Skin epidermis (tissue), 12 donors: Measurements from ENCODE around the gene PKD1L1.
"Not testable (repeated sequence)": the region's sequence is repeated elsewhere in the genome, so short reads cannot be mapped to it uniquely, and the experiment has no call there.

Experiments
- H3K27ac ChIP-seq, 21 experiments: fragments of 200-600 bp; sonication (generic) in 11 of 21; one replicate each; pipeline ENCODE4 v1.5.0; 2020; ENCODE audit warnings: mild to moderate bottlenecking in 3 of 21, inconsistent platforms in 2 of 21, moderate library complexity in 2 of 21
- H3K4me3 ChIP-seq, 7 experiments: fragments of 200-600 bp; sonication (generic) in 2 of 7; one replicate each; pipeline ENCODE4 v1.5.0; 2020; ENCODE audit warnings: inconsistent platforms in 2 of 7, mild to moderate bottlenecking in 2 of 7, moderate library complexity in 1 of 7

The PKD1L1 gene

GRCh38 chr7:47759056-47759706 lies 189.1 kb downstream of the PKD1L1 start:
- Histone ChIP-seq H3K27ac (peak overlapping the region in 9 of 21 experiments; percentile 41 to 90 (median 80)), H3K4me3 (no peak overlapping the region)

- Histone ChIP-seq H3K4me3 (no peak overlapping the region), H3K27ac (peak overlapping the region in 18 of 21 experiments; percentile 11 to 90 (median 66))
These were observed 189.7 kb downstream of the PKD1L1 start for GRCh38 chr7:47758546-47758945.

- peak overlapping the region in 16 of 21 experiments; percentile 11 to 90 (median 67) for H3K27ac ChIP-seq
- H3K4me3 ChIP-seq, result no peak overlapping the region
These were observed 190.3 kb downstream of the PKD1L1 start for GRCh38 chr7:47757921-47758411.

- no peak overlapping the region for H3K4me3 ChIP-seq
These were observed 191.6 kb downstream of the PKD1L1 start for GRCh38 chr7:47756636-47757035.

GRCh38 chr7:47755248-47755647 lies 193.0 kb downstream of the PKD1L1 start:
- no peak overlapping the region for H3K27ac ChIP-seq
- H3K4me3 ChIP-seq, result no peak overlapping the region

More at GRCh38 chr7:47756636-47757035, 191.6 kb downstream of the PKD1L1 start:
- H3K27ac ChIP-seq, result no peak overlapping the region

GRCh38 chr7:47751724-47752123 lies 196.5 kb downstream of the PKD1L1 start:
- not testable (repeated sequence) for H3K27ac ChIP-seq, H3K4me3 ChIP-seq

GRCh38 chr7:47751043-47751442 lies 197.2 kb downstream of the PKD1L1 start:
- H3K27ac ChIP-seq, result no peak overlapping the region
- no peak overlapping the region for H3K4me3 ChIP-seq

GRCh38 chr7:47748041-47748440 lies 200.2 kb downstream of the PKD1L1 start:
- H3K4me3 ChIP-seq, result no peak overlapping the region
- no peak overlapping the region for H3K27ac ChIP-seq

GRCh38 chr7:47747160-47747559 lies 201.1 kb downstream of the PKD1L1 start:
- Histone ChIP-seq H3K27ac (no peak overlapping the region), H3K4me3 (no peak overlapping the region)

GRCh38 chr7:47746468-47746867 lies 201.8 kb downstream of the PKD1L1 start:
- no peak overlapping the region for H3K4me3 ChIP-seq
- no peak overlapping the region for H3K27ac ChIP-seq

- no peak overlapping the region for H3K27ac ChIP-seq
These were observed 203.4 kb downstream of the PKD1L1 start for GRCh38 chr7:47744883-47745282.

GRCh38 chr7:47743965-47744591 lies 204.2 kb downstream of the PKD1L1 start:
- no peak overlapping the region for H3K27ac ChIP-seq

More at GRCh38 chr7:47744883-47745282, 203.4 kb downstream of the PKD1L1 start:
- H3K4me3 ChIP-seq, result no peak overlapping the region

GRCh38 chr7:47741984-47742383 lies 206.3 kb downstream of the PKD1L1 start:
- no peak overlapping the region for H3K27ac ChIP-seq
- H3K4me3 ChIP-seq, result no peak overlapping the region

More at GRCh38 chr7:47743965-47744591, 204.2 kb downstream of the PKD1L1 start:
- H3K4me3 ChIP-seq, result no peak overlapping the region

- H3K27ac ChIP-seq, result no peak overlapping the region
- H3K4me3 ChIP-seq, result no peak overlapping the region
These were observed 208.4 kb downstream of the PKD1L1 start for GRCh38 chr7:47739891-47740290.

GRCh38 chr7:47739301-47739875 lies 208.9 kb downstream of the PKD1L1 start:
- H3K4me3 ChIP-seq, result no peak overlapping the region
- H3K27ac ChIP-seq, result no peak overlapping the region

- Histone ChIP-seq H3K27ac (no peak overlapping the region), H3K4me3 (no peak overlapping the region)
These were observed 209.6 kb downstream of the PKD1L1 start for GRCh38 chr7:47738563-47739166.

- H3K27ac ChIP-seq, result no peak overlapping the region
- no peak overlapping the region for H3K4me3 ChIP-seq
These were observed 210.7 kb downstream of the PKD1L1 start for GRCh38 chr7:47737601-47738000.

- H3K27ac ChIP-seq, result no peak overlapping the region
- H3K4me3 ChIP-seq, result no peak overlapping the region
These were observed 212.6 kb downstream of the PKD1L1 start for GRCh38 chr7:47735431-47736345.

- no peak overlapping the region for H3K4me3 ChIP-seq
- H3K27ac ChIP-seq, result no peak overlapping the region
These were observed 213.3 kb downstream of the PKD1L1 start for GRCh38 chr7:47734949-47735291.
